ENCODE results near the gene RPAP3.
"Not testable (repeated sequence)": the region's sequence is repeated elsewhere in the genome, so short reads cannot be mapped to it uniquely, and the experiment has no call there.

Gene RPAP3

GRCh38 chr12:47700263-47700662 is 5.6 kb downstream of the RPAP3 start:
- Mint-ChIP-seq H3K4me3 (no peak overlapping the region), H3K27me3 (ENCODE audit: low read depth) (no peaks in the 10 kb centered on the region), H3K4me1 (ENCODE audit: low read depth) (peaks cover 21% of the 10 kb centered on the region), H3K9me3 (no peaks in the 10 kb centered on the region), H3K27ac (no peak overlapping the region), H3K36me3 (ENCODE audit: low read depth) (peaks cover 34% of the 10 kb centered on the region)

GRCh38 chr12:47698631-47699030 is 7.2 kb downstream of the RPAP3 start:
- Mint-ChIP-seq H3K27me3 (ENCODE audit: low read depth) (no peaks in the 10 kb centered on the region), H3K4me3 (no peak overlapping the region), H3K27ac (no peak overlapping the region), H3K4me1 (ENCODE audit: low read depth) (peaks cover 12% of the 10 kb centered on the region), H3K36me3 (ENCODE audit: low read depth) (peaks cover 40% of the 10 kb centered on the region), H3K9me3 (no peaks in the 10 kb centered on the region)

DNA sequence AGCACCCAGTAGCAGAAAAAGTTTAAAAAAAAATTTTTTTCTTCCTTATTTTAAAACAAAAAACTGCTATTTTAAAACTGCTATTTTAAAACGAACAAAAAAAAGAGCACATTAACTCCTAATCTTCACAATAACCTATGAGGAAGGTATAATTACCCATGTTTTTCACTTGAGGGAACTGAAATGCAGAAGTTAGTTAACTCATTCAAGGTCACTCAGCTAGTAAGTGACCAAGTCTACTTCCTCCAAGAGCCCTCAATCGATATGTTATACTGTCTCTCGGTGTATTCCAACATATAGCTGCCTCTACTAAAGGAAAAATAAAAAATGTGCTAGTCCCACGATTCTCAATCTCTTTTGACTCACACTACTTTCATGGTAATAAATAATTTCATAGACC is 7.8 kb downstream of the RPAP3 start:
- H3K4me3 Mint-ChIP-seq: no peak overlapping the region
- no peaks in the 10 kb centered on the region for H3K27me3 Mint-ChIP-seq (ENCODE audit: low read depth)
- H3K36me3 Mint-ChIP-seq (ENCODE audit: low read depth): peaks cover 43% of the 10 kb centered on the region
- peaks cover 7% of the 10 kb centered on the region for H3K4me1 Mint-ChIP-seq (ENCODE audit: low read depth)
- no peaks in the 10 kb centered on the region for H3K9me3 Mint-ChIP-seq
- no peak overlapping the region for H3K27ac Mint-ChIP-seq

- Mint-ChIP-seq H3K27ac (no peak overlapping the region), H3K27me3 (ENCODE audit: low read depth) (no peaks in the 10 kb centered on the region), H3K36me3 (ENCODE audit: low read depth) (peaks cover 29% of the 10 kb centered on the region), H3K9me3 (no peaks in the 10 kb centered on the region), H3K4me1 (ENCODE audit: low read depth) (no peaks in the 10 kb centered on the region), H3K4me3 (no peak overlapping the region)
Measured at GRCh38 chr12:47689215-47689614, 16.6 kb downstream of the RPAP3 start.

- Mint-ChIP-seq H3K36me3 (ENCODE audit: low read depth) (peaks cover 24% of the 10 kb centered on the region), H3K9me3 (no peaks in the 10 kb centered on the region), H3K4me1 (ENCODE audit: low read depth) (peaks cover 4% of the 10 kb centered on the region), H3K27ac (no peak overlapping the region), H3K4me3 (no peak overlapping the region), H3K27me3 (ENCODE audit: low read depth) (no peaks in the 10 kb centered on the region)
Measured at GRCh38 chr12:47687636-47688035, 18.2 kb downstream of the RPAP3 start.

DNA sequence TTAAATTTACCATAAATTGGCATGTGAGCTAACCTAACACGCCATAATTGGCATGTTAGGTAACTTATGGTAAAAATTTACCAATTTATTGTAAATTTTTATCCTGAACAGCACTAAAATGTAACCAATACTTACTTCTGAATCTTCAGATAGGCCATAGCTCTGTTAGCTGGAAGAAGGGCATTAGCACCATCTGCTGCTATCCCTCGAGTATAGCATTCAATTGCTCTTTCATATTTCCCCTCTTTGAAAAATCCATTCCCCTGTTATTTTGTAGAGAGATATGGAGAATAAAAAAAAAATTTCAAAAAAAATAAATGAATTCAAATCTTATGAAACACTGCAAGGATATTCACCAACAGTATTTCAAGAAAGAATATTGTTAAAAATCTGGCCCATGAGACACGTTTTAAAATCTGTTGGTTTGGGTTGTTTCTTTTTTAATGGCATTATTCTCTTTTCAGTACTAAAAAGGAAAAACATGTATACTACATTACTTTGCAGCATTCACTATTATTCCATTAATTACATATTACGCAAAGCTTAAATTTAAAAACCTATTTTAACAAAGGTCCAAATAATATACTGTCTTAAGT is 19.1 kb downstream of the RPAP3 start:
- H3K4me3 Mint-ChIP-seq: no peak overlapping the region
- H3K36me3 Mint-ChIP-seq (ENCODE audit: low read depth): peaks cover 22% of the 10 kb centered on the region
- H3K9me3 Mint-ChIP-seq: no peaks in the 10 kb centered on the region
- no peak overlapping the region for H3K27ac Mint-ChIP-seq
- no peaks in the 10 kb centered on the region for H3K27me3 Mint-ChIP-seq (ENCODE audit: low read depth)
- peaks cover 4% of the 10 kb centered on the region for H3K4me1 Mint-ChIP-seq (ENCODE audit: low read depth)

DNA sequence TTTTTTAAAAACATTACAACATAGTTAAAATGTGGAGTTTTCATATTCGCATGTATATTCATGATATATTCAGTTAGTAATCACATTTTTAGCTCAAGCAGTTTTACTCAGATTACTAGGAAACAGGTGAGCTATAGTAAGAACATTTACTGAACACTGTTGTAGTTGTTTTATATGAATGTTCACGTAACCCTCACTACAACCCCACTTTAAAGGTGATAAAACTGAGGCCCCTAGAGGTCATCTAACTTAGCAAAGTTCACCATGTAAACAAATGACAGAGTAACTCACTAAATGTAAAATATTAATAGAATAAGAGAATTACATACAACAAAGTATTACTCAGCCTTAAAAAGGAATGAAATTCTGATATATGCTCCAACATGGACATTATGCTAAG is 26.0 kb downstream of the RPAP3 start:
- Mint-ChIP-seq H3K36me3 (ENCODE audit: low read depth) (peaks cover 51% of the 10 kb centered on the region), H3K4me1 (ENCODE audit: low read depth) (peaks cover 10% of the 10 kb centered on the region), H3K27ac (no peak overlapping the region), H3K27me3 (ENCODE audit: low read depth) (no peaks in the 10 kb centered on the region), H3K9me3 (no peaks in the 10 kb centered on the region), H3K4me3 (no peak overlapping the region)

DNA sequence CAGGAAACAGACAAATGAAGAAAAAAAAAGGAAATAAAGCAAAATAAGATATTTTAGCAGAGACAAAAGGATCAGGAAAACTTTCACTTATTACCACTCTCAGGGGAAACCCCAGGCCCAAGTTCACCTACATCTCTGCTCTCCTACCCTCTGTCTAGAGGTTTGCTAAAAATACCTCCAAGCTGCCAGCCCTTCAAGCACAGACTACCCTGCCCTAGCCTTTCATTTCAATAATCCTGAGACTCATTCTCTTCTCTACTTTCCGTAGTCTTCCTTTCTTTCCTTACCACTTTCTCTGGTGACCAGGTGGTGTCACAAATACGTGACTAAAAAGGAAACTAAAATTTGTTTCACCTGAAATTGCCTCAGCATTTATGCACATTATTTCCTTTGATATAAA is 33.8 kb downstream of the RPAP3 start:
- H3K27ac Mint-ChIP-seq: no peak overlapping the region
- no peaks in the 10 kb centered on the region for H3K27me3 Mint-ChIP-seq (ENCODE audit: low read depth)
- H3K9me3 Mint-ChIP-seq: no peaks in the 10 kb centered on the region
- peaks cover 46% of the 10 kb centered on the region for H3K36me3 Mint-ChIP-seq (ENCODE audit: low read depth)
- no peak overlapping the region for H3K4me3 Mint-ChIP-seq
- H3K4me1 Mint-ChIP-seq (ENCODE audit: low read depth): peaks cover 14% of the 10 kb centered on the region

- H3K4me3 Mint-ChIP-seq; H3K9me3 Mint-ChIP-seq; H3K27ac Mint-ChIP-seq; H3K27me3 Mint-ChIP-seq (ENCODE audit: low read depth); H3K4me1 Mint-ChIP-seq (ENCODE audit: low read depth): not testable (repeated sequence)
- H3K36me3 Mint-ChIP-seq (ENCODE audit: low read depth): peaks cover 36% of the 10 kb centered on the region
Measured at GRCh38 chr12:47667935-47668334, 37.9 kb downstream of the RPAP3 start.

DNA sequence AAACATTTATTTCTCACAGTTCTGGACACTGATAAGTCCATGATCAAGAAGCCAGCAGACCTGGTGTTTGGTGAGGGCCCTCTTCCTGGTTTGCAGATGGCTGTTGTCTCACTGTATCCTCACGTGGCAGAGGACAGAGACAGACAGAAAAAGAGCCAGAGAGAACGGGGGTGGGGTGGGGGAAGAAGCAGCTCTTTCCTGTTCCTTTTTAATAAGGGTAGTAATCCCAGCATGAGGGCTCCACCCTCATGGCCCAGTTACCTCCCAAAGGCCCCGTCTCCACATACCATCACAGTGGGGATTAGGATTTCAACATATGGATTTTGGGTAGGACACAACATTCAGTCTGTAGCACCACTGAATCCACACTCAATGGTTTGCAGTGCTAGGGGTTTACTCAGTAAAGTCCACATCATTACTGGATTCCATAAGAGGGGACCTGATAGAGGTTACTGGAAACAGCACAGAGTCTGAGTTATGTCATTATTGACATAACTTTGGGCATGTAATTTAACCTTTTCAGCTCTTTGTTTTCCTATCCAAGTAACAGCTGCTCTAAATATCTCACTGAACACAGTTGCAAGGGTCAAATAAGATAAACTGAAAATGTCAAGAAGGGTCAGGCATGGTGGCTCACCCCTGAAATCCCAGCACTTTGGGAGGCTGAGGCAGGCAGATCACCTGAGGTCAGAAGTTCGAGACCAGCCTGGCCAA is 53.2 kb downstream of the RPAP3 start:
- Mint-ChIP-seq H3K27ac (no peak overlapping the region), H3K27me3 (ENCODE audit: low read depth) (no peaks in the 10 kb centered on the region), H3K4me3 (no peak overlapping the region), H3K4me1 (ENCODE audit: low read depth) (peaks cover 4% of the 10 kb centered on the region), H3K9me3 (no peaks in the 10 kb centered on the region), H3K36me3 (ENCODE audit: low read depth) (peaks cover 7% of the 10 kb centered on the region)

GRCh38 chr12:47651368-47652254 is 54.2 kb downstream of the RPAP3 start:
- H3K4me3 Mint-ChIP-seq: no peak overlapping the region
- H3K27ac Mint-ChIP-seq: no peak overlapping the region
- no peaks in the 10 kb centered on the region for H3K9me3 Mint-ChIP-seq
- no peaks in the 10 kb centered on the region for H3K27me3 Mint-ChIP-seq (ENCODE audit: low read depth)
- peaks cover 8% of the 10 kb centered on the region for H3K36me3 Mint-ChIP-seq (ENCODE audit: low read depth)
- peaks cover 4% of the 10 kb centered on the region for H3K4me1 Mint-ChIP-seq (ENCODE audit: low read depth)

DNA sequence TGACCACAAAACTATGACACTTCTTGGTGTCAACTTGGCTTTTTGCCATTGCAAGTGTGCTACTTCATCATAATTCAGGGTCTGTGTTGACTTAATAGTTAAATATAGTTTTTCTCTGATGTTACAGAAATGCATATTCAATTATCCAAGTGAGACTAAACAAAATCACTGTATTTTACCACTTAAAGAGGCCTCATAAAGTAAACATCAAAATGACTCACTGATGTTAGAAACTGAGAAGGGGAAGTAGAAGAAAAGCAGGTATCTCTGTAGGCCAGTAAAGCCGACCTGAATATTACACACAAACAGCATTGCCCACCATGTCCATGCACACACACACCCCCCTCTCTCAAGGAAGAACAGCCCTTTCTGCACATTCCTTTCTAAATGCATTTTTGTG is 55.4 kb downstream of the RPAP3 start:
- H3K27me3 Mint-ChIP-seq (ENCODE audit: low read depth): no peaks in the 10 kb centered on the region
- H3K9me3 Mint-ChIP-seq: no peaks in the 10 kb centered on the region
- H3K27ac Mint-ChIP-seq: no peak overlapping the region
- no peak overlapping the region for H3K4me3 Mint-ChIP-seq
- peaks cover 8% of the 10 kb centered on the region for H3K36me3 Mint-ChIP-seq (ENCODE audit: low read depth)
- peaks cover 4% of the 10 kb centered on the region for H3K4me1 Mint-ChIP-seq (ENCODE audit: low read depth)

DNA sequence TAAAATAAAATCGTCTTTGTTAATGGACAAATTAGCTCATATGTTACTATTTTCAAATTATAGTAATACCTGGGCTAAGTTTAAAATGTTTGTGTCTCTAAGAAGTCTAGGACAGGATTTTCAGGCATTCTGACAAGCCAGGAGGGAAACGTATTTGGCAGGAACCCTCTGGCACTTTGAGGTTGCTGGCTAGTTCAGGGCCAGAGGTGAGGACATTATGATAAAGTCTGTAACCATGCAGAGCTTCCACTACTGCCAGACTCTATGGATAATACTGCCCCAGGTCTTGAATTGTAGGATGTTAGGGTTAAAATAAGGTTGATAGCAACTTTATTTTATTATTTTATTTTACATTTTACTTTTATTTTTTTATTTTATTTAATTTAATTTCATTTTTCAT is 56.4 kb downstream of the RPAP3 start:
- H3K27me3 Mint-ChIP-seq (ENCODE audit: low read depth): no peaks in the 10 kb centered on the region
- no peak overlapping the region for H3K4me3 Mint-ChIP-seq
- peaks cover 4% of the 10 kb centered on the region for H3K4me1 Mint-ChIP-seq (ENCODE audit: low read depth)
- H3K36me3 Mint-ChIP-seq (ENCODE audit: low read depth): peaks cover 11% of the 10 kb centered on the region
- peaks cover 6% of the 10 kb centered on the region for H3K9me3 Mint-ChIP-seq
- H3K27ac Mint-ChIP-seq: no peak overlapping the region

DNA sequence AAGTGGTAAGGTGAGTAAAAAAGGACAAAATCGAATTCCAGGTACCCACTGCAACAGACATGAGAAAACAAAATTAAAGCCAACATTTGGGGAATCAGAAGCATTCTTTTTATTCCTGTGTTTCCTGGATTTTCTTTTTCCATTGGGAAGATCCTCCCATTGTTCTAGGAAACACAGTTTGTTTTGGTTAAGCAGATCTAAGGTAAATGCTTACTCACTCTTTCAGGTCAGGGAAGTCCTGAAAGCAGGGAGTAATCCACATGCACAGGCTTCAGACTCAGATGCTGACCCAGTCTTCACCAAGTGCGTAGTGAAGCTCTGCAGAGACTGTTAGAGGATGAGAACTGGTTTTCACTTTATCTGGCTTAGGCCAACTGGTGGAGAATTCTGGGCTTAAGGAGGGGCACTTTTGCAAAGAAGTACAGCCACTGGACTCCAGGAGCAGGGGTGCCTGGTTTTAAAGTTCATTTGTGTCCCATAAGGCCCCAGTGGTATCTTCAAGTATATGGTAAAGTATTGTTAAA is 57.7 kb downstream of the RPAP3 start:
- peaks cover 4% of the 10 kb centered on the region for H3K4me1 Mint-ChIP-seq (ENCODE audit: low read depth)
- no peak overlapping the region for H3K4me3 Mint-ChIP-seq
- peaks cover 13% of the 10 kb centered on the region for H3K9me3 Mint-ChIP-seq
- H3K36me3 Mint-ChIP-seq (ENCODE audit: low read depth): peaks cover 16% of the 10 kb centered on the region
- no peak overlapping the region for H3K27ac Mint-ChIP-seq
- H3K27me3 Mint-ChIP-seq (ENCODE audit: low read depth): no peaks in the 10 kb centered on the region

- peaks cover 41% of the 10 kb centered on the region for H3K36me3 Mint-ChIP-seq (ENCODE audit: low read depth)
- peaks cover 50% of the 10 kb centered on the region for H3K9me3 Mint-ChIP-seq
- not testable (repeated sequence) for H3K27ac Mint-ChIP-seq; H3K27me3 Mint-ChIP-seq (ENCODE audit: low read depth); H3K4me1 Mint-ChIP-seq (ENCODE audit: low read depth); H3K4me3 Mint-ChIP-seq
Measured at GRCh38 chr12:47642310-47642709, 63.5 kb downstream of the RPAP3 start.

Data from T-helper 1 cell treated with Interleukin-12 subunit alpha and Interleukin-12 subunit beta and Interleukin-4 antibody, amounts not matched to agents 30 μg/mL and 1 μg/mL, for 36 hours (primary cell).